Peyer's patch (tissue), 4 donors: ENCODE data around the gene POR.
A peak's percentile ranks its signal among the peaks of the same experiment; 100 is the strongest.

Experiments used
- CTCF ChIP-seq, 6 experiments: fragments of 450-650 bp in 4 of 6; fragments of 200-600 bp in 2 of 6; sonication (generic) in 1 of 6; IDR thresholded peaks; one replicate each; pipeline ENCODE4 v1.5.1; 2017 to 2019; ENCODE audit warnings: antibody characterized with exemption in 6 of 6, mild to moderate bottlenecking in 3 of 6, moderate library complexity in 1 of 6
- POLR2A ChIP-seq, 2 donors: fragments of 450-650 bp; IDR thresholded peaks; one replicate each; pipeline ENCODE4 v1.5.1; 2017; ENCODE audit warnings: antibody characterized with exemption in 2 of 2, mild to moderate bottlenecking in 2 of 2, moderate library complexity in 2 of 2

- TF ChIP-seq CTCF (IDR thresholded peaks at IDR 0.05) (peak in 2 of 6 experiments; percentile 15 to 16), POLR2A (IDR thresholded peaks at IDR 0.05) (no peak)
Observed at GRCh38 chr7:75971961-75972763, 57.2 kb downstream of the POR start.
